ENCODE data around the gene HYAL1.
A peak's percentile ranks its signal among the peaks of the same experiment; 100 is the strongest.

Gene HYAL1

GRCh38 chr3:50259432-50260026 lies 43.8 kb downstream of the HYAL1 start:
- peak overlapping the region; percentile 70 for H3K4me3 Mint-ChIP-seq
- H3K4me1 Mint-ChIP-seq (ENCODE audit: low read depth) = peaks cover 4% of the 10 kb centered on the region
- H3K27me3 Mint-ChIP-seq = no peaks in the 10 kb centered on the region
- H3K36me3 Mint-ChIP-seq = peaks cover 4% of the 10 kb centered on the region
- H3K9me3 Mint-ChIP-seq (ENCODE audit: low read depth) = no peaks in the 10 kb centered on the region
- H3K27ac Mint-ChIP-seq = peak overlapping the region; percentile 68

GRCh38 chr3:50258979-50259378 lies 44.4 kb downstream of the HYAL1 start:
- Mint-ChIP-seq H3K9me3 (ENCODE audit: low read depth) (no peaks in the 10 kb centered on the region), H3K36me3 (peaks cover 4% of the 10 kb centered on the region), H3K27me3 (no peaks in the 10 kb centered on the region), H3K27ac (no peak overlapping the region), H3K4me1 (ENCODE audit: low read depth) (peaks cover 4% of the 10 kb centered on the region), H3K4me3 (no peak overlapping the region)

DNA sequence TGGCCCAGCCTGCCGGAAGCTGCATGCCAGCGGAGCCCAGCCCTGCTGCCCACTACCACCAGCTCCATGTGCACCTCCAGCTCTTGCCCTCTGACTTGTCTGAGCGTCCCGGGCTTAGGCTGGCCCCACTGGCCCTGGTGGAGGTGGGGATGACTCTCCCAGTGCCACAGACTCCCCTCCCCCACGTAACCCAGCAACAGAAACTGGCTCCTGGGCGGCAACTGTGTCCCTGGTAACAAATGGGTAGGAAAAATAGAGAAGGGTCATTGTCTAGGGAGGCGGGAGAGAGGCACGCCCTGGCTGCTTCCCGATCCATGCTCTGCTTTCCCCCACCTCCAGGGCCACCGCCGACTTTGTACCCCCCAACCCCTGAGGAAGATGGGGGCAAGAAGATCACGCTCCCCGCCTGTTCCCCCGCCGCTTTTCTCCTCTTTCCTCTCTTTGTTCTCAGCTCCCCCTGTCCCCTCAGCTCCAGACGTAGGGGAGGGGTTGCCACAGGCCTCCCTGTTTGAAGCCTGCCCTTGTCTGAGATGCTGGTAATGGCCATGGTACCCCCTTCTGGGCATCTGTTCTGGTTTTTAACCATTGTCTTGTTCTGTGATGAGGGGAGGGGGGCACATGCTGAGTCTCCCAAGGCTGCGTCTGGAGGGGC lies 45.2 kb downstream of the HYAL1 start:
- H3K9me3 Mint-ChIP-seq (ENCODE audit: low read depth) = no peaks in the 10 kb centered on the region
- H3K4me3 Mint-ChIP-seq = no peak overlapping the region
- peaks cover 4% of the 10 kb centered on the region for H3K36me3 Mint-ChIP-seq
- H3K27ac Mint-ChIP-seq = no peak overlapping the region
- peaks cover 7% of the 10 kb centered on the region for H3K4me1 Mint-ChIP-seq (ENCODE audit: low read depth)
- no peaks in the 10 kb centered on the region for H3K27me3 Mint-ChIP-seq

DNA sequence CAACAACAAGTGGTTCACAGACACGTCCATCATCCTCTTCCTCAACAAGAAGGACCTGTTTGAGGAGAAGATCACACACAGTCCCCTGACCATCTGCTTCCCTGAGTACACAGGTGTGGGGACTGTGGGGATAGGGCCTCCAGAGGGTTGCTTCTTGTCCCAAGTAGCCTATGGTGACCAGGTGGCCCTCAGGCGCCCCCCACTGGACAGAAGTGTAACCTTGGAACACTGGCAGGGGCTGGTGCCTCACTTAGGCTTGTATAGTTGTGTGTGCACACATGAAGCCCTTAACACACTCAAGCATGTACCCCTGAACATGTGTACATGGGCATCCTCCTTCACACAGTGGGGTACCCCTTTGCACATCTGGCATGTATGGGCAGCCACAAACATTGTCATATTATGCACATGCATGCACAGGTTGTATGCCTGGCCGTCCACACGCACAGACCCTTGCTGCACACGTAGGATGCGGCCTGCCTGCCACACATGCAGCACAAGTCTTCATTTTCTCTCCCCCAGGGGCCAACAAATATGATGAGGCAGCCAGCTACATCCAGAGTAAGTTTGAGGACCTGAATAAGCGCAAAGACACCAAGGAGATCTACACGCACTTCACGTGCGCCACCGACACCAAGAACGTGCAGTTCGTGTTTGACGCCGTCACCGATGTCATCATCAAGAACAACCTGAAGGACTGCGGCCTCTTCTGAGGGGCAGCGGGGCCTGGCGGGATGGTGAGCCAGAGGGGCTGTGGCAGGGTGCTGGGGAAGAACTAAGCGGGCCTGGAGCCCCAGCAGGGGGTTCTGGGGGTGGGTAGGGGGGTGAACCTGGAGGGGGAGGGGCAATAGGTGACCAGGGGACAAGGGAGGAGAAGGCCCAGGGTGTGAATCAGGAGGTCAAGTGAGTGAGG lies 46.1 kb downstream of the HYAL1 start:
- Mint-ChIP-seq H3K4me3 (no peak overlapping the region), H3K27me3 (no peaks in the 10 kb centered on the region), H3K9me3 (ENCODE audit: low read depth) (no peaks in the 10 kb centered on the region), H3K27ac (peak overlapping the region; percentile 28), H3K36me3 (peaks cover 4% of the 10 kb centered on the region), H3K4me1 (ENCODE audit: low read depth) (peaks cover 7% of the 10 kb centered on the region)

DNA sequence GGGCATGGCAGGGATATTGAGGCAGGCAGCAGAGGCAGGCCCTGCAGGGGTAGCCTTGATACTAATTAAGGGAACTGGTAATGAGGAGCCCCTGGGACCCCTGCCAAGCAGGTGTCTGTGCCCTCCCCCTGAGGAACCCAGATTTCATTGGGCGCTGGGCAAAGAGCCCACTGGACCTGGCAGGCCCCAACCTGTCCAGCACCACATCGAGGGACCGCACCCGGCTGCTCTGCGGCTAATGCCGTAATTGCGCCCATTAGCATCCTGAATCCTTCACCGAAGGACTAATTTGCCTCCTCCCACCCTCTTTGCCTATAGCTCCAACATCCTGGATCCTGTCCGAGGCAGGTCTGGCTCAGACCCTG lies 48.1 kb downstream of the HYAL1 start:
- H3K4me1 Mint-ChIP-seq (ENCODE audit: low read depth) = peaks cover 18% of the 10 kb centered on the region
- no peak overlapping the region for H3K4me3 Mint-ChIP-seq
- H3K36me3 Mint-ChIP-seq = peaks cover 4% of the 10 kb centered on the region
- H3K27ac Mint-ChIP-seq = no peak overlapping the region
- H3K9me3 Mint-ChIP-seq (ENCODE audit: low read depth) = no peaks in the 10 kb centered on the region
- H3K27me3 Mint-ChIP-seq = no peaks in the 10 kb centered on the region

DNA sequence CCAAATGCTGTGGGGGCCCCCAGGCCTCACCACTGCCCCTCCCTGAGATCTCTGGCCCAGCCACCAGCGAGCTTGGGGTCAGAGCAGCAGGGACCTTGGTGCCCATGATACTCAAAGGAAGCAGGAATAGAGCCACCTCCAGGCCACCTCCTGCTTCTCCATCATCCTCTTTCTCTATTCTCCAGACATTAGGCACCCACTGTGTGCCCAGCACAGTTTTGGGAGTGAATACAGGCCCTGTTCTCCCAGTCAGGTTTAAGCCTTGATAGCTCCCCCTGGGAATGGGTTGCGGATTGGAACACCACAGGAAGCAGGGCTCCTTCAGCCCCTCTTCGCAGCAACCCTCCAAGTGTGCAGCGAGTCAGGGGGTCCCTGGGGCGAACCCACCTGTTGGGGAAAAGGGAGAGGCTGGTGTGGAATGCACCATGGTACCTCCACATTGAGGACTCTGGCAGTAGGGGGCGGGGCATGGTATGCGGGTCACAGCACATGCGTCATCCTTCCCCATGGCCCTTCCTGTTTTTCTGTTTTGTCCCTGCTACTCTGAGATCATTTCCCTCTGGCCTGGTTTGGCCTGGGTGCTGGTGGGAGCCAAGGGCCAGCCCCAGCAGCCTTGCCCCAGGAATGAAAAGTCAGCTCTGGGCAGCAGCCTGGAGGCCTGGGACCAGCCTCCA lies 48.7 kb downstream of the HYAL1 start:
- no peaks in the 10 kb centered on the region for H3K9me3 Mint-ChIP-seq (ENCODE audit: low read depth)
- peaks cover 23% of the 10 kb centered on the region for H3K4me1 Mint-ChIP-seq (ENCODE audit: low read depth)
- H3K27me3 Mint-ChIP-seq = no peaks in the 10 kb centered on the region
- H3K27ac Mint-ChIP-seq = no peak overlapping the region
- H3K36me3 Mint-ChIP-seq = peaks cover 4% of the 10 kb centered on the region
- H3K4me3 Mint-ChIP-seq = no peak overlapping the region

DNA sequence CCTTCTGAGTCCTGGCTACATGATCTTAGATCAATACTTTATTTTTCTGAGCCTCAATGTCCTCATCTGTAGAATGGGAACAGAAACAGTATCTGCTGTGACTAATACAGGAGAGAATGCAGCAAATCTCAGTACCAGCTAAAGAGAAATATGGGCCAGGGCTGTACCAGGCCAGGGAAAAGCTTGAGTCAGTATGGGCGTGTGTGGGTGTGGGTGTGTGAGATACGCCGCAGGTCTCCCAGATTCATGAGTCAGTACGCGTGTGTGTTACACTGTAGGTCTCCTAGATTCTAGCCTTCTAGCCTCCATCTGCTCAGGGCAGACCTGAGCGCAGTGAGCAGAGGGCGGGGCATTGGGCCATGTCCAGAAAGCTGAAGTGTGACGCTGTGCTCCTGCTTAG lies 52.2 kb downstream of the HYAL1 start:
- Mint-ChIP-seq H3K27ac (peak overlapping the region; percentile 81), H3K36me3 (no peaks in the 10 kb centered on the region), H3K9me3 (ENCODE audit: low read depth) (no peaks in the 10 kb centered on the region), H3K4me1 (ENCODE audit: low read depth) (peaks cover 41% of the 10 kb centered on the region), H3K27me3 (no peaks in the 10 kb centered on the region), H3K4me3 (no peak overlapping the region)

DNA sequence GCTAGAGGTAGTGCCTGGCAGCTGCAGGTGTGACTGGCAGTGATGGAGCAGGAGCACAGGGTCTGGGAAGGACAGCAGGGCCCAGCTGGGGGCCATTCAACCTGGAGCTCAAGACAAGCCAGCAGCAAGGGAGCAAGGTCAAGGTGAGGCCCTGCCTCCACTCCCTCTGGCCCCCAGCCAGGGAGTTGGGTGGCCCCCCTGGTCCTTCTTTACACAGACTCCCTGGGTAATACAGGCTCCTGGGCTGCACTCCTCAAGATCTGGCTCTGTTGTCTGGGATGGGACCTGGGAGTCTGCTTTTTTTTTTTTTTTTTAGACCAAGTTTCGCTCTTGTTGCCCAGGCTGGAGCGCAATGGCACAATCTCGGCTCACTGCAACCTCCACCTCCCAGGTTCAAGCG lies 52.9 kb downstream of the HYAL1 start:
- peak overlapping the region; percentile 94 for H3K27ac Mint-ChIP-seq

More for the DNA sequence above, 52.9 kb downstream of the HYAL1 start:
- H3K4me1 Mint-ChIP-seq (ENCODE audit: low read depth) = peaks cover 46% of the 10 kb centered on the region
- H3K4me3 Mint-ChIP-seq = no peak overlapping the region
- H3K36me3 Mint-ChIP-seq = no peaks in the 10 kb centered on the region
- no peaks in the 10 kb centered on the region for H3K9me3 Mint-ChIP-seq (ENCODE audit: low read depth)
- no peaks in the 10 kb centered on the region for H3K27me3 Mint-ChIP-seq
